IMR-90 (cell line): Measurements from ENCODE around the gene RNF182.

Experiments used
- BHLHE40 ChIP-seq: fragments of 150-350 bp; IDR thresholded peaks from 2 replicates; pipeline ENCODE4 v1.6.1; 2016; ENCODE audit warnings: mild to moderate bottlenecking, low read depth, low read length
- CEBPB ChIP-seq: IDR thresholded peaks from 2 replicates; pipeline ENCODE4 v1.6.1; 2012; ENCODE audit warnings: low read depth, low read length, improper control_type of control experiment
- CTCF ChIP-seq: conservative IDR thresholded peaks from 2 replicates; pipeline ENCODE4 v1.5.1; 2012; ENCODE audit warnings: mild to moderate bottlenecking, low read depth, low read length, improper control_type of control experiment
- ELK1 ChIP-seq: fragments of 150-350 bp; IDR thresholded peaks from 2 replicates; pipeline ENCODE4 v1.6.1; 2016; ENCODE audit warnings: low read depth, mild to moderate bottlenecking, low read length, moderate library complexity, borderline replicate concordance
- FOS ChIP-seq: fragments of 150-350 bp; IDR thresholded peaks from 2 replicates; pipeline ENCODE4 v1.6.1; 2016; ENCODE audit warnings: low read depth, low read length
- MAFK ChIP-seq: IDR thresholded peaks from 2 replicates; pipeline ENCODE4 v1.6.1; 2012; ENCODE audit warnings: low read depth, low read length, improper control_type of control experiment
- MAZ ChIP-seq: IDR thresholded peaks from 2 replicates; pipeline ENCODE4 v1.6.1; 2012; ENCODE audit warnings: low read depth, mild to moderate bottlenecking, low read length, improper control_type of control experiment, moderate library complexity, borderline replicate concordance
- POLR2A ChIP-seq: IDR thresholded peaks from 2 replicates; pipeline ENCODE4 v1.6.1; 2012; ENCODE audit warnings: mild to moderate bottlenecking, low read depth, low read length
- RAD21 ChIP-seq: IDR thresholded peaks from 2 replicates; pipeline ENCODE4 v1.6.1; 2012; ENCODE audit warnings: low read length, improper control_type of control experiment
- RCOR1 ChIP-seq: IDR thresholded peaks from 2 replicates; pipeline ENCODE4 v1.6.1; 2012; ENCODE audit warnings: mild to moderate bottlenecking, low read length, improper control_type of control experiment; ENCODE audit not compliant: insufficient replicate concordance
- RFX5 ChIP-seq: IDR thresholded peaks from 2 replicates; pipeline ENCODE4 v1.8.0; 2012; ENCODE audit warnings: low read depth, mild to moderate bottlenecking, low read length, moderate library complexity
- SMC3 ChIP-seq: fragments of 150-350 bp; IDR thresholded peaks from 2 replicates; pipeline ENCODE4 v1.6.1; 2016; ENCODE audit warnings: low read depth, mild to moderate bottlenecking, antibody characterized with exemption, low read length, moderate library complexity
- USF2 ChIP-seq: fragments of 150-350 bp; IDR thresholded peaks from 2 replicates; pipeline ENCODE4 v1.6.1; 2017; ENCODE audit warnings: mild to moderate bottlenecking, antibody characterized with exemption, low read length, low read depth

GRCh38 chr6:14015964-14016363 is 91.2 kb downstream of the RNF182 start:
- TF ChIP-seq POLR2A, result no peak
- TF ChIP-seq CTCF, result no peak
- TF ChIP-seq ELK1, result no peak
- no peak for TF ChIP-seq BHLHE40
- TF ChIP-seq SMC3, result no peak
- no peak for TF ChIP-seq USF2
- TF ChIP-seq RAD21, result no peak
- no peak for TF ChIP-seq MAZ
- no peak for TF ChIP-seq CEBPB
- TF ChIP-seq RCOR1, result no peak
- no peak for TF ChIP-seq FOS
- no peak for TF ChIP-seq MAFK
- TF ChIP-seq RFX5, result no peak
